ES-I3 (cell line): ENCODE data around the gene METTL14.

Experiments used
- H3K36me3 ChIP-seq: 2 replicates; pipeline ENCODE4 v1.6.1; 2013; ENCODE audit warnings: mild to moderate bottlenecking, low read length, control low read depth, moderate library complexity; ENCODE audit not compliant: insufficient read depth
- H3K4me1 ChIP-seq: 2 replicates; pipeline ENCODE4 v1.6.1; 2013; ENCODE audit warnings: mild to moderate bottlenecking, control low read depth, low read length; ENCODE audit not compliant: insufficient read depth
- H3K9ac ChIP-seq: 2 replicates; pipeline ENCODE4 v1.6.1; 2013; ENCODE audit warnings: low read depth, mild to moderate bottlenecking, low read length, moderate library complexity
- H3K9me3 ChIP-seq: 2 replicates; pipeline ENCODE4 v1.6.1; 2013; ENCODE audit warnings: mild to moderate bottlenecking, low read length, moderate library complexity; ENCODE audit not compliant: control insufficient read depth, insufficient read depth

Gene METTL14

DNA sequence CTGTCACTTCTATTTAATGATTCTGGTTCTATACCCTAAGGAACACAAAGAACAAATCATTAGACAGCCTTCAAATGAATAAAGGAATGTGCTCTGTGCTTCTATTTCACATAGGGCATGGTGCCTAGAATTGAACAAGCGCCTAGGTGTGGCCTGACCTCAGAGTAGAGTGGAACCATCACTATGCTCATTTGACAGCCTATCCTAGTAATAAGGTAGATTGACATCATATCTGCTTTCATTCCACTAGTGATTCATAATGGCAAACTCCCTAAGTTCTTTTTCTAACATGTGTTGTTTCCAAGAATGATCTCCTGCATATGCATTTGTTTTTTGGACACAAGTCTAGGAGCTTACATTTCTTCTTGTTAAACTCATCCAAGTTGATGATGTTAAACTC is 36.6 kb downstream of the METTL14 start:
- Histone ChIP-seq H3K36me3 (peaks cover 4% of the 10 kb centered on the region; the same call in 1 of the 2 replicates), H3K9ac (no peak overlapping the region), H3K4me1 (peaks cover 7% of the 10 kb centered on the region; the same call in 1 of the 2 replicates), H3K9me3 (no peaks in the 10 kb centered on the region)

DNA sequence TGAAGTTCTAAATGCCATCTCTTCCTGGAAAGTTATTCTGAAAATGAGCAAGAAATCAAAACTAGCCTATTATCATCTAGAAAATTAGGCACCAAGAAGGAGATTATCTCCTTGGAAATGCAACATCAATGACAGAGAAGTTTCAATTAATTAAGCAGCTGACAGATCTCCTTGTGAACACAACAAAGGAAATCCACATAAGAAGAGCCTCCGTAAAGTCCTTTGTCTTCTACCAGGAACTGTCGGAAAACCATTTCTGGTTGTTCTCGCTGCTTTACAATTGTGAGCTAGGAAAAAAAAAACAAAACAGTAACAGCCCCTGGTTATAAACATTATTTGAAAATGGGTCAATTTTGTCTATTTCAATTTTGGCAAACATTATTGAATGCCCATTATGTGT is 38.2 kb downstream of the METTL14 start:
- Histone ChIP-seq H3K4me1 (peaks cover 7% of the 10 kb centered on the region; the same call in 1 of the 2 replicates), H3K9ac (no peak overlapping the region), H3K36me3 (peaks cover 8% of the 10 kb centered on the region; the same call in 1 of the 2 replicates), H3K9me3 (no peaks in the 10 kb centered on the region)

DNA sequence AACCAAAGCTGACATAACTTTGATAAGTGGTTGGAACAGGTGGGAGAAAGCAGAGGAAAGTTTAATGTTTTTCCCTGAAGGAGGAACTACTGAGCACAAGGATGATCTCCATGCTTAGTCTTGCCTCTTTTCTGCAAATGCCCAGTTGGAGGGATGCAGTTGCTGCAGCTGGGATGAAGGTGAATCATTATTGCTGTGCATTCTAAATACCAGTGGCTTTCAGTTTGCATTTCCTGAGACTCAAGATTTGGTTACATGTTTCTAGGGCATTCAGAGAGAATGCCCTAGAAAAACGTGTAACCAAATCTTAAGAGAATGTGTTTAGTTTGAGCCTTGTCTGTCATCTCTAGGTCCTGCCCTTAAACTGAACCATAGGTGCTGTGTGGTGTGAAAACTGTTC is 42.2 kb downstream of the METTL14 start:
- Histone ChIP-seq H3K9me3 (no peaks in the 10 kb centered on the region), H3K4me1 (peaks cover 7% of the 10 kb centered on the region; the same call in 1 of the 2 replicates), H3K36me3 (peaks cover 11% of the 10 kb centered on the region), H3K9ac (no peak overlapping the region)

DNA sequence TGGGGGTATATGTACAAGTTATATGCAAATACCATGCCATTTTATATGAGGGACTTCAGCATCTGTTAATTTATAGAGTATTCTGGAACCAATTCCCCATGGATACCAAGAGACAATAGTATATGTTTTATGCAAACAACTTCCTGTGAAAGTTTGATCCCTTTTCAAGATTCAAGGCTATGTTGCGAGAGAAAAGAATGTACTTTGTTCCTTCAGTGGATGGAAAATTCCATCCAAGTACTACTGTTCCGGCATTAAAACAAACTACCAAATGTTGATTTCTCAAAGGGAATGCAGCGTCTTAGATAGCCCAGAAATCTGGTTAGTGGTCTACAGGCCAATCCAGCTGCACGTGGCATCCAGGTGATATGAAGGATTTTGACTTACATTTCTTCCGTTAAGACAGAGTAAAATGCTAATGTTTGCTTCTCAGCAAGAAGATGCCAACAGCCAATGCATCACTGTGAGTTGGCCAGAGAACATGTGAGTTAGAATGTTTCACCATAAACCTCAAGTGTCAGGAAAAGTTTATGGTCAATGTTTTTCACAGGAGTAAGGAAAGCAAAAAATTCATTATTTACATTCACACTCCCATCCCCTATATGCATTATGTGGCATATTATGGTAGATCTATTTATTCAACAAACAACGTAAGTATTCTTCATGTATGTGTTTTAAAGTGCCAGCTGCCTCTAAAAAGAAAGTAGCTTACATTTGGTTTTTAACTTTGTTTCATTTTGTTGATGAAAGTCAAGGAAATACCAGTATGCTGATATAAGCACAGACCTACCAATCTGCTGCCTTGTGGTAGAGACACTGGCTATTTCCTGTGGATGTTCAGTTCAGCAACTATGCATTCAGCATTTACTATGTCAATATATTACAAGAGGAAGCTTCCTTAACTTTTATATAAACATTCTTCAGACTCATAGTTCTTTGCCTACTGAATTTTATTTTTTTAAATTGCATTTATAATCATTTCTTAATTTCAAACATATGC is 44.4 kb downstream of the METTL14 start:
- Histone ChIP-seq H3K36me3 (peaks cover 11% of the 10 kb centered on the region), H3K9ac (no peak overlapping the region), H3K9me3 (no peaks in the 10 kb centered on the region), H3K4me1 (no peaks in the 10 kb centered on the region)

GRCh38 chr4:118730683-118731082 is 45.5 kb downstream of the METTL14 start:
- H3K4me1 ChIP-seq: no peaks in the 10 kb centered on the region
- no peaks in the 10 kb centered on the region for H3K9me3 ChIP-seq
- H3K36me3 ChIP-seq: peaks cover 8% of the 10 kb centered on the region
- no peak overlapping the region for H3K9ac ChIP-seq

GRCh38 chr4:118732591-118733330 is 47.6 kb downstream of the METTL14 start:
- Histone ChIP-seq H3K9ac (no peak overlapping the region), H3K9me3 (no peaks in the 10 kb centered on the region), H3K36me3 (peaks cover 5% of the 10 kb centered on the region), H3K4me1 (no peaks in the 10 kb centered on the region)

DNA sequence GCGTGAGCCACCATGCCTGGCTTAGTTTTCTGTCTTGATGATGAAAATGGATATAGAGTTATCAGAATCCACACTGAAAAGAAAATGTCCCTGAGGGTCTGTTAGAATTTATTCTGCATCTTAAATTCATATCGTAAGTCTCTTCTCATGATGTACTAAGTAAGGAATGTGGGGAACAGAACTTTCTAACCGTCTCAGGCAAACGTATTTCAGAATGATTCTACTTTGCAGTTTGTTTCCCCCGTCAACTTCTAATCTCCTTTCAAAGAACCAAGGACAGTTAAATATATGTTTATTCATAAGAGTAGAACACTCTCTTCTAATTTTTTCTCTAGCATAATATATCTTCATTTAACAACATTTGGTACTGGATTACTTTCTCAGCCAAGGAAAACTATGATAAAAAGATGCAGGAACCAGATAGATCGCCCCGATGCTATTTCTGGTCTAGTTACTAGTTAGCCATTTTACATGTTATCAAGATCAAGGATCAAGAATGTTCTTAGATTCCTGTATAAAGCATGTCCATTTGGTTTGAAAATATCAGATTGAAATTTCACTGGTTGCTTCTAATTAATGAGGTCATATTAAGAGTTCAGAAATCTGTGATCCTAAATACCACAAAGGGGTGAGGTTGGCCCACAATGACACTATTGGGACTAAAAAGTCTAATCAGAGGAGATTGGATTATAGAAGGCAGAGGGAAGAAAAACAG is 49.5 kb downstream of the METTL14 start:
- Histone ChIP-seq H3K36me3 (peaks cover 14% of the 10 kb centered on the region), H3K4me1 (no peaks in the 10 kb centered on the region; the same call in 1 of the 2 replicates), H3K9ac (no peak overlapping the region), H3K9me3 (no peaks in the 10 kb centered on the region)

- Histone ChIP-seq H3K36me3 (peaks cover 11% of the 10 kb centered on the region), H3K9me3 (no peaks in the 10 kb centered on the region), H3K9ac (no peak overlapping the region), H3K4me1 (no peaks in the 10 kb centered on the region; the same call in 1 of the 2 replicates)
Observed at GRCh38 chr4:118736900-118737299, 51.7 kb downstream of the METTL14 start.

DNA sequence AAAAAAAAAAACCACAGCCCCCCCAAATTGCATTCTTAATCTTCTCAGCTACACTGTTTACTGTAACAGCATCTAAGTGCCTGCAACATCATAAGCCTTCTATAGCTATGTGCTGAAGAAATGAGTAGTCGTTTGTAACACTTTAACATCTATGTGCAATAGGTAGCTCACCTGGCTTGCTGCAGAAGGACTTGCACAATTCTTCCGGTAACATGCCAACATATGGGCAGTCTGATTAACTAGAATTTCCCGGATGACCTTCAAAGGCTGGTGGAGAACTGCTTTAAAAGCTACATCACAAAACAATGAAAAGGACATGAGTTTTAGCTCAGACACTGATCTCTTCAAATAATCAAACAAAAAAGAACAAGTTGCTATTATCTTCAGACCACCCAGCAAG is 52.9 kb downstream of the METTL14 start:
- no peak overlapping the region for H3K9ac ChIP-seq
- peaks cover 11% of the 10 kb centered on the region for H3K36me3 ChIP-seq
- no peaks in the 10 kb centered on the region for H3K9me3 ChIP-seq
- H3K4me1 ChIP-seq: no peaks in the 10 kb centered on the region; the same call in 1 of the 2 replicates

DNA sequence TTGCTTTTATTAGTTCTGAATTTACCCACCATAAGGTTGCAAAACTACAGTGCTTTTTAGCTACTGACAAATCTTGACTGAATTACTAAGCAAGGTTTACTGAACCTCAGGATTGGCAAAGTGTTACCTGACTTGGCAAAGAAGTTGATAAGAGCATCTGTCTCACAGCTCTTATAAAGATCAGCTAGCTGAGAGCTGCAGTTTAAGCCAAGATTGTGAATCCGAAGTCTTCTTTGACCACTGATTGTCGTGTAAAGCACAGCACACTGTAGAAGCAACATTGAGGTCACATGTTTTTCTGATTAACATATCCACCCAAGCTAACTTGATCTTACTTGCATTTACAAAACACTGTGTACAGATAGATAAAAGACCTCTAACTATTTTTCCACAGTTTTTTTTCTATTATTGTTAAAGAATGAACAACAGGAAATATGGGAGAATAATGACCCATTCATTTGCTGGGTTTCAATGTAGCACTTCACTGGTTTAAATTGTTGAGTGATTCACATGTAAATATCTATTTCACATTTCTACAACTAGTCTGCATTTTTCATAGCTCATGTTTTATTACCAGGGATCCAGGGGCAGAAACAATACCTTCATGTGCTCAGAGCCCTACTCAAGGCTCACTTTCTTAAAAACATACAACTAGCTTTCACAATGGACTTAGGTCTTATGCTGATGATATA is 54.0 kb downstream of the METTL14 start:
- peaks cover 19% of the 10 kb centered on the region for H3K36me3 ChIP-seq
- no peaks in the 10 kb centered on the region for H3K9me3 ChIP-seq
- H3K4me1 ChIP-seq: no peaks in the 10 kb centered on the region; the same call in 1 of the 2 replicates
- H3K9ac ChIP-seq: no peak overlapping the region

- H3K9ac ChIP-seq: no peak overlapping the region
- H3K9me3 ChIP-seq: no peaks in the 10 kb centered on the region
- H3K36me3 ChIP-seq: peaks cover 22% of the 10 kb centered on the region
- no peaks in the 10 kb centered on the region; the same call in 1 of the 2 replicates for H3K4me1 ChIP-seq
Observed at GRCh38 chr4:118740869-118741268, 55.7 kb downstream of the METTL14 start.

DNA sequence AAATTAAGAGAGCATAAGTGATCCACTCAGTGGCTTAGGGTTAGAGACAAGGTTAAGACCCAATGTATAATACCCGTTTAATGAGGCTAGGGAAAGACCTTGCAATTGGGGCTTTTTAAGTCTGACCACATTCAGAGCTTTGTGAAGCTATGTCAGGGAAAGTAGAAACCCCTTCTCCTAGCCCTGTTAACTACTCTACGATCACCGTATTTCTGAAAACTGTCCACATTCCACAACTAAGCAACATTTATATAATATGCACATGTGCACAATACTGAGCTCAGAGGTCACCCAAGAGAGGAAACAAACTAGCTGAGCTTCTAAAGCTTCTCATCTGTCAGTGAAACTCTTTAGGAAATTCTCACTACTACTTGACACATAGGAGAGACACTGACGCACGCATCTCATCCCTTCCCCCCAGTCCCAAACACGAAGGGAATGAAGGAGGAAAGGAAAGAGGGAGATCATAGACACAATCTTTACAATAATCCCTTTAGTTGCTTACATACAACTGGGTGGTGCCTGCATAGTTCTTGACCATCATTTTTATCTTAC is 56.2 kb downstream of the METTL14 start:
- Histone ChIP-seq H3K9ac (no peak overlapping the region), H3K9me3 (no peaks in the 10 kb centered on the region), H3K36me3 (peaks cover 22% of the 10 kb centered on the region), H3K4me1 (peaks cover 1% of the 10 kb centered on the region; the same call in 1 of the 2 replicates)

DNA sequence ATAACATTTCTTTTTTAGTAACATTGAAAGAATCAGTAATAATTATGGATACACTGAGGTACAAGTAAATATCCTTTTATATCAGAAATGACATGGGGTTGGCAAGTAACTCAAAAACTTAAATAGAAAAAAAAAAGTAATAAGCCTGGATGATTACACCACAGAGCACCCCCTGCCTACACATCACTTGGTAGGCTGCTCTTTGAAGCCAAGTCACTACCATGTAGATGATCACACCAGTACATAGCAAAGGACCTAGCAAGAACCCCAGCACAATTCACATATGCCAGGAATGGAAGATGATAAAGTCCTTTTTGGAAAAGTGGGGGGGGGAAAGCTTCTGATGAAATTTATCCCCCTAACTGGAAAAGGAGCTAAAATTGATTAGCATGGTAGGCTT is 56.9 kb downstream of the METTL14 start:
- H3K9ac ChIP-seq: no peak overlapping the region
- H3K36me3 ChIP-seq: peaks cover 20% of the 10 kb centered on the region

More for the DNA sequence above, 56.9 kb downstream of the METTL14 start:
- H3K4me1 ChIP-seq: peaks cover 6% of the 10 kb centered on the region; the same call in 1 of the 2 replicates
- H3K9me3 ChIP-seq: no peaks in the 10 kb centered on the region
